COLO829 (cell line): ENCODE measurements around the gene NFATC1.

Experiments
- DNase-seq: peaks from one replicate; pipeline ENCODE4 v3.0.0; 2012; ENCODE audit warnings: low spot score

The NFATC1 gene

DNA sequence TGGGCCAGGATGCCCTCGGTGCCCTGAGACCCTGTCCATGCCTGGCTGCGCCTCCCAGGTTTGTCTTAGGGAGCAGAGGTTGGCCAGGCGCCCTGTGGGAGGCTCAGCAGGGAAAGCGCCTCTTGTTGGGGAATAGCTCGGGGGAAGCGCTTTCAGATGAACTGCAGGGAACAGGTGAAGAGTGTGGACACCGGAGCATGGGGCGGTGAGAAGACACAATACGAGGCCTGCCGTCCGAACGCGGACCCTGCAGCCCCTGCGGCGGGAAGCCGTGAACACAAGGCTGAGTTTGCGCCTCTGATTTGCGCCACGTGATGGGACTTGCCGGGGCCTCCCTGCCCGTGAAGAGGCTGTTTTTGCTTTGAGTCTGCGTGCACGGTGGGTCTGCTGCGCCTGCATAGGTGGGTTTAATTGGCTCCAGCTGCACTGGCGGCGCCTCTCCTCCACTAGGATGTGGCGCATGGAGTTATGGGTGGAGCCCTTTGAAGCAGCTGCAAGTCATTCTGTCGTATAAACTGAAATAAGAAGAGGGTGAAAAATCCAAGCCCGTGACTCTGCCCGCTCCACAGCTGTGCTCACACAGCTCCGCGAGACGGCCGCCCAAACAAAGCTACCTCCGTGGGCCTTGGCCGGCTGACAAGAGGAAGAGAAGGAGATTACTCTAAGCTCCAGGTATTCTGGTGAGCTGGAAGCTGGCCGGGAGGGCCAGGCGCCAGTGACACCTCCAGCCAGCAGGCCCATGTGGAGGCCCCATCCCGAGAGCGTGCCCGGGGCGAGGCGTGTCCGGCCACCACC lies 180.4 kb downstream of the NFATC1 start:
- no peak for DNase-seq

DNA sequence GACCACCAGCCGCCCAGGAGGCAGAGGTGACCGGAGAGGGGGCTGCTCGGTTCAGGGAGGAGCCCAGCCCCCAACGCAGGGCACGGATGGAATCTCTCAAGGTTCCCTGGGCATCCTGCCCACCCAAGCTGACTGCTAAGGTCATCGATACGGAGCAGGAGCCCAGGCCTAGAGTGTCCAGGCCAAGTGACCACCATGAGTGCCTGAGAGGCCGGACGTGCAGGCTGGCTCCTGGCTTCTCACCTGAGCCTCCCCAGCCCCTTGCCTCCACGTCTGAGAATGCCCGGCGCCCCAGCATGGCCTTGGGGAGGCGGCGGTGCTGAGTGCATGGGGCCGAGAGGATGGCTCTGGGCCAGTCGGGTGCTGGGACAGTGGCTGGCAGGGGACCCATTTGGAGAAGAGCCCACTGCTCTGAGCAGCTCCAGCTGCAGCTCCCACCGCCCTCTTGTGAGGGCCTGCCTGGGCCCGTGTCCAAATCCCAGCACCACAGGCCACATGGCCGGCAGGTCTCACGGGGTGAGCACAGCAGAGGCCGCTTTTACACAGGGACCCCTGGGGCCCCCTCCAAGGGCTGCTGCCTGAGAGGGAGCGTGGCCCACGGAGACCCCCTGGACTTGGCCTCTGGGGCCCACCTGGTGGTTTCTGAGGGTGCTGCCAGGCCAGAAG lies 181.1 kb downstream of the NFATC1 start:
- no peak for DNase-seq

DNA sequence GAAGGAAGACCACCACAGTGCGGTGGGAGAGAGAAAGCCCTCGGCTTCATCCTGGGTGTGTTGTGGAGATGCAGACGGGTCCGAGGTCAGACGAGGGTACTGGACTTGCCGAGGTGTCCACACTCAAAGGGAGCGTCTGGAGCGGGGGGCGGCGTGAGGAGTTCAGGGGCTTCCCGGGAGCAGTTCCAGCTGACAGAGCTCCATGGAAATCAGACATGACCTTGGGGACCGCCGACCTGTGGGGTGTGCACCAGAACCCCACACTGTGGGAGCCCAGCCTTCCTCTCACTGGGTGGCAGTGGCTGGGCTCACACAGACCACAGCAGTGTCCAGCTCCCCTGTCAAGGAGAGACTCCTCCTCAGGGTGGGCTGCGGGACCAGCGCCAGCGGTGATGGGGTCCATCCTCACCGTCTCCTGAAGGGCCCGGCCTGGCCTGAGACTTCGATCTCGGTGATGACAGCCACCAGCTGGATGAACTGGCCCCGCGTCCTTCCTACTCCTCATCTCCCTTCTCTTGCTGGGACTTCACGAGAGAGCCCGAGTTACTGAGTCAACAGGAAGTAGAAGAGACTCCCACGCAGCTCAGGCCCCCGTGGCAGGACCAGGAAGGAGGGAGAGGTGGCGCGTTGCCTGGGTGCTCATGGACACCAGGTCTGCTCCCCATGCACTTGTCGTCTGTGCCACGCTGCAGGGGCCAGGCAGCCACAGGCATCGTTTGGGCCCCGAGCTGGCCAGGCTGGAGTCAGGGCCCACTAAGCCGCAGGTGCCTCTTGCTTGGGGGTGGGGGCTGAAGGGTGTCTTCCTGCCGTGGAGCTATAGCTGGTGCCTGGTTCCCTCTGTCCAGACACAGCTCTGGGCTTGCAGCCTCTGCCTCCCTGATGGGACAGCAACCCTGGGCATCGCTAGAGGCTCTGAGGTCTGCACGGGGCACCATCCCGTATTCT lies 182.0 kb downstream of the NFATC1 start:
- no peak for DNase-seq

DNA sequence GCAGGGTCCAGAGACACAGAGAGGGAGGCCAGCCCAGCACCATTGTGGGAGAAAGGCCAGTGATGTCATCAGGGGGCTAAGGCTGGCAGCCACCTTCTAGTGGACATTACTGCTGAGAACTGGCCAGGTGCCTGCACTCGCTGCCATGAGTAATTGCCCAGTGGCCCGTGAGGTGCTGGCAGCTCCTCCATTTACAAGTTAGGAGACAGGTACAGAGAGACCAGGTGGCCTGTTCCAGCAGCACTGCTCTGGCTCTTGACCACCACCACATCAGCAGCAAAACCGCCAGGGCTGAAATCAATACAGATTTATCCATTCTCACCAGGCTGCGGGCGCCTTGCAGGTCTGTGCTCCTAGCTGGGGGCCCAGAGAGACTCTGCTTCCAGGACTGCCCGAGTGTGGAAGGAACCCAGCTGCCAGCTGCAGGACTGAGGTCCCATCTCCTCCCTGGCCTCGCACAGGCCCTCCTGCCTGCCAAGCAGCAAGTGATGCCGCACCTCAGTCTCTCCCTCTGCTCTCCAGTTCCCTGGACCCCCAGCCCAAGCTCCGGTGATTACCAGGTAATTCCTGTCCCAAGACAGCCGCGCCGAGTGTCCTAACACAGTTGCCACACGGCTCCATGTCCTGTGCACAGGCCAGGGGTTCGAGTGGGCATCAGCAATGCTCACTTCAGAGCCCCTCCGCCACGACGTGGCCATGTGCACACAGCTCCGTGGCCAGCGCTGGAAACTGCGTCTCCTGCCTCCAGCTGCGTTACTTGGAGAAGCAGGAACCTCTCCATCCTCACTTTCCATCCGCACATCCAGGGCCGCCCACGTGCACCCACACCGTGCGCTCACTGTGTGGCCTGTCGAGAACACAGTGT lies 182.9 kb downstream of the NFATC1 start:
- no peak for DNase-seq
